SK-N-SH treated with all-trans-retinoic acid at 6 μM for 48 hours (cell line): ENCODE results near the gene NAPG.

Experiments used
- ATAC-seq: fragments of 200-7000 bp; cut with Tn5 transposase; 3 replicates; pipeline ENCODE4 v1.9.1; 2020; ENCODE audit warnings: mild to moderate bottlenecking, moderate library complexity
- ARNTL ChIP-seq: fragments of 450-650 bp; formaldehyde crosslinking; IDR thresholded peaks from 2 replicates; pipeline ENCODE4 v1.5.0; 2020; ENCODE audit warnings: low read depth, mild to moderate bottlenecking, moderate library complexity, borderline replicate concordance
- BACH2 ChIP-seq: fragments of 250-450 bp; sonication (Bioruptor Pico); IDR thresholded peaks from 2 replicates; pipeline ENCODE4 v1.9.0; 2021; ENCODE audit warnings: mild to moderate bottlenecking, borderline replicate concordance
- CREB5 ChIP-seq: fragments of 250-450 bp; sonication (Bioruptor Pico); IDR thresholded peaks from 2 replicates; pipeline ENCODE4 v1.5.1; 2020; ENCODE audit warnings: low read depth, mild to moderate bottlenecking, moderate library complexity
- CSDC2 ChIP-seq: fragments of 250-450 bp; sonication (Bioruptor Pico); IDR thresholded peaks from 2 replicates; pipeline ENCODE4 v1.5.0; 2020; ENCODE audit warnings: mild to moderate bottlenecking, moderate library complexity
- CSRNP3 ChIP-seq: fragments of 250-450 bp; sonication (Bioruptor Pico); IDR thresholded peaks from 2 replicates; pipeline ENCODE4 v1.5.1; 2021; ENCODE audit warnings: mild to moderate bottlenecking, moderate library complexity
- ESRRG ChIP-seq: fragments of 250-450 bp; sonication (Bioruptor Pico); IDR thresholded peaks from 2 replicates; pipeline ENCODE4 v1.6.1; 2021; ENCODE audit warnings: mild to moderate bottlenecking
- GLIS3 ChIP-seq: fragments of 250-450 bp; sonication (Bioruptor Pico); IDR thresholded peaks from 2 replicates; pipeline ENCODE4 v1.5.0; 2020; ENCODE audit warnings: mild to moderate bottlenecking, moderate library complexity
- ISL1 ChIP-seq: fragments of 250-450 bp; sonication (Bioruptor Pico); IDR thresholded peaks from 2 replicates; pipeline ENCODE4 v2.1.2; 2022; ENCODE audit warnings: mild to moderate bottlenecking, moderate library complexity
- PATZ1 ChIP-seq: fragments of 250-450 bp; sonication (Bioruptor Pico); IDR thresholded peaks from 2 replicates; pipeline ENCODE4 v1.8.0; 2020; ENCODE audit warnings: mild to moderate bottlenecking, moderate library complexity, borderline replicate concordance
- POU6F1 ChIP-seq: fragments of 250-450 bp; sonication (Bioruptor Pico); IDR thresholded peaks from 2 replicates; pipeline ENCODE4 v1.8.0; 2021; ENCODE audit warnings: low read depth, mild to moderate bottlenecking, moderate library complexity, borderline replicate concordance
- RARB ChIP-seq: fragments of 250-450 bp; sonication (Bioruptor Pico); IDR thresholded peaks from 2 replicates; pipeline ENCODE4 v1.8.0; 2021; ENCODE audit warnings: mild to moderate bottlenecking, moderate library complexity
- SNAI2 ChIP-seq: fragments of 250-450 bp; sonication (Bioruptor Pico); IDR thresholded peaks from 2 replicates; pipeline ENCODE4 v1.5.0; 2020; ENCODE audit warnings: mild to moderate bottlenecking, moderate library complexity
- TCF4 ChIP-seq: fragments of 250-450 bp; sonication (Bioruptor Pico); IDR thresholded peaks from 2 replicates; pipeline ENCODE4 v1.8.0; 2021; ENCODE audit warnings: mild to moderate bottlenecking, moderate library complexity, borderline replicate concordance
- TSHZ2 ChIP-seq: fragments of 250-450 bp; sonication (Bioruptor Pico); IDR thresholded peaks from 2 replicates; pipeline ENCODE4 v1.5.0; 2020; ENCODE audit warnings: mild to moderate bottlenecking, moderate library complexity
- ZFP3 ChIP-seq: fragments of 250-450 bp; sonication (Bioruptor Pico); IDR thresholded peaks from 2 replicates; pipeline ENCODE4 v1.5.0; 2020; ENCODE audit warnings: mild to moderate bottlenecking, moderate library complexity
- ZFP30 ChIP-seq: fragments of 450-650 bp; formaldehyde crosslinking; IDR thresholded peaks from 2 replicates; pipeline ENCODE4 v1.5.0; 2022; ENCODE audit warnings: mild to moderate bottlenecking, moderate library complexity
- ZNF565 ChIP-seq: fragments of 450-650 bp; formaldehyde crosslinking; conservative IDR thresholded peaks from 2 replicates; pipeline ENCODE4 v1.5.0; 2020; ENCODE audit warnings: low read depth, mild to moderate bottlenecking, moderate library complexity
- ZNF70 ChIP-seq: fragments of 450-650 bp; formaldehyde crosslinking; IDR thresholded peaks from 2 replicates; pipeline ENCODE4 v1.5.0; 2020; ENCODE audit warnings: mild to moderate bottlenecking, moderate library complexity
- ZNF8 ChIP-seq: fragments of 450-650 bp; formaldehyde crosslinking; IDR thresholded peaks from 2 replicates; pipeline ENCODE4 v1.5.0; 2020; ENCODE audit warnings: mild to moderate bottlenecking, moderate library complexity

Gene NAPG

GRCh38 chr18:10518595-10519255 is 7.1 kb upstream of the NAPG start (continued):
- TF ChIP-seq TSHZ2 (no peak), ZNF565 (CRISPR knock-in tag) (no peak), GLIS3 (CRISPR knock-in tag) (no peak), ARNTL (CRISPR knock-in tag) (no peak), BACH2 (no peak), RARB (CRISPR knock-in tag) (no peak)

- TF ChIP-seq POU6F1 (no peak), ZNF70 (CRISPR knock-in tag) (no peak), CSRNP3 (CRISPR knock-in tag) (no peak), TSHZ2 (no peak), CSDC2 (CRISPR knock-in tag) (no peak), ESRRG (CRISPR knock-in tag) (no peak), ARNTL (CRISPR knock-in tag) (no peak), SNAI2 (no peak), ZFP3 (CRISPR knock-in tag) (no peak), TCF4 (CRISPR knock-in tag) (no peak), ZNF8 (CRISPR knock-in tag) (no peak)
- ATAC-seq = no peak
These were observed 6.5 kb upstream of the NAPG start for GRCh38 chr18:10519366-10519765.

GRCh38 chr18:10519999-10520935 is 5.6 kb upstream of the NAPG start:
- TF ChIP-seq ZNF565 (CRISPR knock-in tag) = no peak
- no peak for TF ChIP-seq ARNTL (CRISPR knock-in tag)
- TF ChIP-seq RARB (CRISPR knock-in tag) = no peak
- TF ChIP-seq, all 23 proteins: peak for 0
- peak; percentile 99 for ATAC-seq

GRCh38 chr18:10521566-10521965 is 4.3 kb upstream of the NAPG start:
- ATAC-seq = no peak
- TF ChIP-seq ZFP30 (CRISPR knock-in tag) (no peak), BACH2 (no peak), ARNTL (CRISPR knock-in tag) (no peak), ZNF565 (CRISPR knock-in tag) (no peak), ZNF8 (CRISPR knock-in tag) (no peak), CSDC2 (CRISPR knock-in tag) (no peak), POU6F1 (no peak), ISL1 (no peak), PATZ1 (CRISPR knock-in tag) (no peak), ESRRG (CRISPR knock-in tag) (no peak), ZNF70 (CRISPR knock-in tag) (no peak), CREB5 (no peak)
